HG02840 (cell line): ENCODE measurements around the gene LGALS8.
"Not testable (repeated sequence)": the region's sequence is repeated elsewhere in the genome, so short reads cannot be mapped to it uniquely, and the experiment has no call there.

Experiments used
- ATAC-seq: cut with Tn5 transposase; IDR thresholded peaks from one replicate; pipeline ENCODE4 v1.9.1; 2021; ENCODE audit warnings: mild to moderate bottlenecking, moderate library complexity, moderate number of reproducible peaks; ENCODE audit not compliant: unreplicated experiment, low FRiP score

Gene LGALS8

DNA sequence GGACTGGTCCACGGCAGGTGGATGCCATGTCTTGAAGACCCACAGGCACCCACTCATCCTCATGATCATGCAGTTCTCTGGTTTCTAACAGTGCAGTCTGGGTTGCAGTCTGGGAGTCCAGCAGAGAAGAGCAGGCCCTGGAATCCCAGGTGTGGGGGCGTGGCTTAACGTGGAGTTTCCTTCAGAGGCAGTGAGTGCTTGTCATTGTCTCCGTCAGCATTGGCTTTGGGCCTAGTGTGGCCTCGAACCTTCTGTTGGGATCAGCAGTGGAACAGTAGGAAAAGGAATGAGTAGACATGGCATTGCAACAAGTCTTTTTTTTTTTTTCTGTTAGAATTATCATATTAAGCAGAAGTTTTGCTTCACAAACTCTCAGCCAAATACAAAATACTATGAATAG, 12.8 kb downstream of the LGALS8 start:
- ATAC-seq, result no peak

DNA sequence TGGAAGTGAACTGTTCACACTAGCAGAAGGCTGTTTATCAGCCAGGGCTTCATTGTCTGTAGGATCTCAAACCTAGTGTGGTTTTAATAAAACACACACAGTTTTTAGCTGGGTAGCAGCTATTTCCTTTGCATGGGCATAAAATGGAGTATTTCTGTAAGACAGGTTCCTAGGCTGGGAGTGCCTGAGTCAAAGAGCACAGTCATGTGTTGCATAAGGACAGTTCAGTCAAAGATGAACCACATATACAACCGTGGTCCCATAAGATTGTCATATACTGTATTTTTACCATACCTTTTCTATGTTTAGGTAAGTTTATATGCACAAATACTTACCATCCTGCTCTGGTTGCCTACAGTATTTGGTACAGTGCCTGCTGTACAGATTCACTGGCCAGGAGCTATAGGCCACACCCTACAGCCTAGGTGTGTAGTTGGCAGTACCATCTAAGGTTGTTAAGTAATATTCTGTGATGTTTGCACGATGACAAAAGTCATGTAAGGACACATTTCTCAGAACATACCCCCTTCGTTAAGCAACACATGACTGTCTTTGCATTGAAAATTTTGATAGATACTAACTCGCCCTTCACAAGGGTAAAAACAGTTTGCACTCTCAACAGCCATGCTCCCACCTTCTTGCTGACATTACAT, 17.2 kb downstream of the LGALS8 start:
- no peak for ATAC-seq

DNA sequence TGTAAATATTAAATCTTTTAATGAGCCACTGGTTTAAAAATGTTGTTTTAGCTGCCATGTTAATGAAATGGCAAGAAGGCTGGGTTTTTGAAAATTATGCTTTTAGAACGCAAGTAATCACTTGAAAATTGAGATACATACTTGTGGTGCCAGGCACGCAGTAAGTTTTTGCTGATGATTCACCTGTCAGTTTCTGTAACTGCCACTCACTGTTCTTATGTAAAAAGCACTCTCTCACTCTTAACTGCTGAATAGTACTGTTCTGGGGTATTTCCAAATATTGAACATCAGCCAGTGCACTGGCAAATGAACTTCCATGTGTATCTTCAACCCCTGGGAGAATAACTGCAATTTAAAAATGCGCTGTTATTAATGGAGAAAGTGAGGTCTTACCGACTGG, 17.9 kb downstream of the LGALS8 start:
- no peak for ATAC-seq

DNA sequence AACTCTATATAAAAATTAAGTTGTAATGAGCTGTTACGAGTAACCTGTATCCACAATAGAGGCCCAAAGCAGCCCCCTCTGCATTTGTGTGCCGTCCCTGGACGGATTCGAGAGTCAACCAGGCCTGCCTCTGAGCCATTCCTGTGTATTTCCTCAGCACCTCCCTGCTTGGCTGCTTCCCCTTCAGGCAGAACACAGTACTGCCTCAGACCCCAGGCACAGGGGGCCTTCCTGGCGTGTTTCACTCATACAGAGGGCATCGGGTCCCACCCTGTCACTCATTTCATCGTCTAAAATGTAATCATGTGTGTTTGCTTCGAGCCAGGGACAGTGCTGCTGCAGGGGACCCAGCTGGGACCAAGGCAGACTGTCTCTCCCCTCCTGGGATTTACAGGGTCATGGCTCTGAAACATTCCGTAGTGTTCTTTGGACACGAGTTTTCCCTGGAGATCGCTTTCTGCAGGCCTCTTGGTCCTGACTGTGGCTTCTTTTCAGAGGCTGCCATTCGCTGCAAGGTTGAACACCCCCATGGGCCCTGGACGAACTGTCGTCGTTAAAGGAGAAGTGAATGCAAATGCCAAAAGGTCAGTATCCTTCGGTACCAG, 19.4 kb downstream of the LGALS8 start:
- ATAC-seq, result no peak

DNA sequence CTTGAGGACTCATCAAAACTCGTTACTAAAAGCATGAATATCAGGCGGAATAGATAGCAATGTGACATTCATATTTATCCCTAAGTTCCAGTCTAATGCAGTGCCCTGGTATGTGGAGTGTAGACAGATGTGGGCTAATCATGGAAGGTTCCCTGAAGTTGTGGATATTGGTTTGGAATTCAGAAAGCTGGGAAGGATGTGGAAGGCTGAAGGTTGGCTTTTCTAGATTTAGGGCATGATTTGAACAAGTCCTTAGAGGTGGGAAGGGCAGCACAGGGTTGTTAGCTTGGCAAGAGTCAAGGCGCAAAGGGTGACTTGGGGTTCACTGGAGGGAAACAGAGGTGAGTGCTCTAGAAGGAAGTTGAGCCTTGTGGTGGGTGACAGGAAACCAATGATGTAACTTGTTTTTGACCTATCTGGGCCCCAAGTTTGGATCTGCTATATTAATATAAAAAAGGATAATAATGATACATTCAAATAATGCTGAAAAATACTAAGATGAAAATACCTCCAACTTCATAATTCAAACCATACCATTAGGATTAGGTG, 21.9 kb downstream of the LGALS8 start:
- no peak for ATAC-seq

DNA sequence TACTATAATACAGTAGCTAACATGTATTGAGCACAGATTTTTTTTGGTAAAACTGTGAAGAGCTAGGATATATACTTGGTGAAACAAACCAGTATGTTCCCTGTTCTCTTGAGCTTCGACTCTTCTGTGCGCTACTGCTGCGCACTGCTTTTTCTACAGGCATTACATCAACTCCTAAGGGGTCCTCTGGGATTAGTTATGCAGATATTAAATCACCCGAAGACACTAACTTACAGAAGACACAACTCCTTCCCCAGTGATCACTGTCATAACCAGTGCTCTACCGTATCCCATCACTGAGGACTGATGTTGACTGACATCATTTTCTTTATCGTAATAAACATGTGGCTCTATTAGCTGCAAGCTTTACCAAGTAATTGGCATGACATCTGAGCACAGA, 24.7 kb downstream of the LGALS8 start:
- ATAC-seq, result no peak

DNA sequence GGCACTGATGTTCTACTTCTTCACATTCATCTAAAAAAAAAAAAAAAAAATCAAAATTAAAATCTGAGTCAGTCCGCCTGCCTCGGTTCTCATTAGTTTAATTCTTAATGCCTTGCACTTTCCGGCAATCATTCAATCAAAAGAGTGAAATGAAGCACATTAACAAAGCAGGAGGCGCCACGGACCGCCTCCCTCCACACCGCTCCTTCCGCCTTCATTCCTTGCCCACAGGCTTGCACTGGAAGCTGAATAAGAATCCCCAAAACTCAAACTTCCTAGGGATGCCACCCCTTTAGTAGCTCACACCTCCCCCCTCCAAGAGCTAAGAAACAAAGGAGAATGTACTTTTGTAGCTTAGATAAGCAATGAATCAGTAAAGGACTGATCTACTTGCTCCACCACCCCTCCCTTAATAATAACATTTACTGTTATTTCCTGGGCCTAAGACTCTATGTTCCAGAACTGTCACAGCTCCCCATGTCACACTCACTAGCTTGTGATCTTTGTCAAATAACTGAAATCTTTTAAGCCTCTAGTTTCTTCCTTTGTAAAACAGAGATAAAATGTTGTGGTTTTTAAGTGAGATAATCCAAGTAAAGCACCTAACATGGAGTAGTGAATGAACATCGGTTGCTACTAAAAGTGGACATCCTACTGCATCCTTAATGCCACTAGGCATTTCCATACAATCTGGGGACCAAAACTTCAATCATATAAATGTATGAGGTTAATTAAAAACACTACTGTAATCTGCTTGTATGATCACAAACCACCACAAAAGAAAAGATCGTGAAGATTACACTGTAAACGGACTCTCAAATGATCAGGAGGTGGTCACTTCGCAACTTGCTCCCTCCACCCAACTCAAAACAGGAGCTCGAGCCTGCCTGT, 27.4 kb downstream of the LGALS8 start:
- no peak for ATAC-seq

DNA sequence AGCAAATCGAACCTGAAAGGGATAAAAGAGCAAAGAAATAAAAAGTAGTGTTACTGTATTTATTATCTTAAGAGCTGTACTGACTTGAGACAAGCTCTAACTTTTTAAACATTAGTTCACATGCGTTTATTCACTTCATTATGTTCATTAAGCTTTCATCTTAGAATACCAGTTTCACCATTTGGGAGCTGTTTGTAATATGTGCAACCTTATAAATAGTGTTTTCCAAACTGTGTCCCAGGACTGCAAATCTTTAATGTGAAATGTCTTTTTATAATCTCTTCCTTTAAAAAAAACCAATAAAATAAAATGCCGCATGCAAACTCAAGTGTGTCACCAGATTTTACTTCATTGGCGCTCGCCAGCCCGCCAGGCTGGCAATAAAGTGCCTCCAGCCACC, 28.3 kb downstream of the LGALS8 start:
- ATAC-seq, result no peak

DNA sequence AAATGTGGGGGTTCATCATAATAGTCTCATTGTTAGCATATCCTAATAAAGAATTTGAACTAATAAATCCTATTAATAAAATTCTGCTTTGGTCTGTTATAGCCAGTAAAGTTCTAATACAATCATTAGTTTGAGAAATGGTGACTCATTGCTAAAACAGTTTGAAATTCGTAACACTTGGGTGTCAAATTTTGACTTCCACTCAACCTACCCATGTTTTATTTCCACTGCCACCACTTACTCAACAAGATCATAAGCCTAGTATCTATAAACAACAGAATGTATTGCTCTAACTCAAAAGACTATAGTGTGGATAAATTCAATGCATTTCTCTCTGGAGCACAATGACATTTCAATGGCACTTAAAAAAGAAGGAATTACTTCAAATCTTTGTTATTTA, 29.1 kb downstream of the LGALS8 start:
- no peak for ATAC-seq

DNA sequence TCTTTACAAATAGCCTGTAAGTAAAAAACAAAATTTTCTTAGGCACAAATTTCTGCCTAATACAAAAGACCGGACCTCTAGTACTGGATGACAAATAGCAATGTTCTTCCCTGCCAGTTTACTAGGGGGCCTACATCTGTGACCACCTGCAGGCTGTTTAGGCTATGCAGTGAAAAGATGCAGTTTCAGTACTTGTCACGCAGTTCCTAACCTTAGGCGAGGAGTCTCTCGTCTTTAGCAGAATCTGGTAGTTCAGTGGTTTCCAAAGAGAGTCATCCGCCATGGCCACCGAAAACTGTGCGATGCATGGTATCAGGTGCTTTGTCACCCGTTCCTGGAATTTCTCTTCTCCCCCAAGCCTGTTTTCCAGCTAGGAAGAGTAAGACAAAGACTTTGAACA, 29.6 kb downstream of the LGALS8 start:
- no peak for ATAC-seq

DNA sequence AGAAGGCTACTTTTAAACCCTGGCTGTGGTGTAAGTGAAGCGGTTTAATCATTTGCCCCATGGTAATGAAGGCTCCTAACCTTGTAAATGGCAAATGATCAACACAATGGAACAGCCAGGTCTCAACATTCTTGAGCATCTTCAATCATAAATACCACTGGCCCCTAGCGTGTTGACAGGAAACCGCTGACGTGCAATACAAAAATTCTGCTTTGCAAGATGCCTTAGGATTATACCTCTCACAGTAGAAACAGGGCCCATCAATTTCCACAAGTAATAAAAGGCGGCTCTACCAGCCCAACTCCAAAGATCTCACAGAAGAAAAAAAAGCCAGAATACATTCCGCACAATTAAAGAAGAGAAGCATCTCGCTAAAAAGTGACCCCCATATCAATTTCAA, 32.8 kb downstream of the LGALS8 start:
- ATAC-seq, result no peak

DNA sequence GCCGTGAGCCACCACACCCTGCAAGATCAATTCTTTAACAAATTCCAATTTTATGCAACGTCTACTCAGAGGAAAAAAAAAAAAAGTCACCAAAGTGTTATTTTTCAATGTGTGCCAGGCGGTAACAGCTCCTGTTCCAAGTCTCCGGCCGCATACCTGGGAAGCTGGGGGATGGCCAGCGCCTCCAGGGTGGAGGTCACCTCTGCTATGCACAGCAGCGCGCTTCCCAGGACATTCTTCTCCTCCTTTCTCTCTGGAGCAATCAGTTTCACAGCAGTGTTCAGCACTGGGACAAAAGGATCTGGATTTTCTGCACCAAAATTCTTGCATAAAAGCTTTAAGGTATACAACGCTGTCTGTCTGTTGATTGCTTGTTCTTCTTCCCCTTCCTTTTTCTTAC, 34.3 kb downstream of the LGALS8 start:
- ATAC-seq, result no peak

DNA sequence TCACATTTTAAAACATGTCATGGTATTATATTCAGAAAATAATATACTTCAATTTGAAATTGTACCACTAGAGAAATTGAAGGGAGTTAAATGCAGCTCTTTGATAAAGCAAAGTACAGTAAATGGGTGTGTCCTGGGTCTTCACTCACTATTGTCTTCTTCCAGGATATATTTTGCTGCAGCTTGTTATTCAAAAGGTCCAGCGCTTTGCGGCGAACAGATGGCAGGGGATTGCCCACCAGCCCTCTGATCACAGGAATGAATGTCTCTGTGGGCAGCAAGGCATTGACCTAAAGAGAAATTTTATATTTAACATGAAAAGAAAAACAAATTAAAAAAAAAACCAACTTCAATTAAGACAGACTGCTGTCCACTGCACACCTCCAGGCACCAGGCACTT, 35.1 kb downstream of the LGALS8 start:
- ATAC-seq, result no peak

DNA sequence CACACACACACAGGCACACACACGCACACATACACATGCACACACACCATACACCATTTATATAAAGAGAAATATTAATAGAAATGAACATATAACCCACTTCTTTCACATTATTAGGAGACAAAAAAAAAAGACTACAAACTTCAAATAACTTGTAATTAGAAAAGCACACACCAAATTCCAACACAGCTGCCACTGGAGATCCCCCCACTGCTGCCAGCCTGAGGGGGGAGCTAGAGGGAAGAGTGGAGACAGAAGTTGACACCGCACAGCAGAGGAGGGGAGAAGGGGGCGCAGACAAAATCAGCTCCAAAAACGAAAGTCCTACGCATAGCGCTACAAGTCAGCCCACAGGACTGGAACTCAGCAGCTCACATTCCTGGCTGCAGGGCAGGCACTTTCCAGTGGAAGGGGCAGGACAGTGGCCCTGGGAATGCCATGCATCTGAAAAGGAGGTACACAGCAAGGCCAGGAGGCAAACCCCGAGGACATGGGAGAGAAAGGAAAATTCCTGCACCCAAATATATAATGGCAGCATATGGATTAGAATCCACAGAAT, 36.5 kb downstream of the LGALS8 start:
- no peak for ATAC-seq

DNA sequence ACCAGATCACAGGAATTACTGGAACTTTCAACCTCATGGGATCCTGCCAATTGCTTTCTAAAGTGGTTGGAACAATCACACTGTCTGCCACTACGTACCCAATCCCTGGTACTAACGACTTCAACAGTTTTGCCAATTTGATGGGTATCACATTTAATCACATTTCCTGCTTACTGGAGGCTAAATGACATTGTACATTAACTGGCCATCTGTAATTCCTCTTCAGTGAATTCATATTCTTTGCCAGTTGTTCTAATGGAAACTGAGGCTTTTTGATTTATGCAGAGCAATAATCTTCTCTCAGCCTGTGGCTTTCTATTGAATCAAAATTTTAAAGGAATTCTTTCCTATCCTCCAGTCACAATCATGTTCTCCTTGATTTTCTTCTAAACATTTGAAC, 38.2 kb downstream of the LGALS8 start:
- no peak for ATAC-seq

DNA sequence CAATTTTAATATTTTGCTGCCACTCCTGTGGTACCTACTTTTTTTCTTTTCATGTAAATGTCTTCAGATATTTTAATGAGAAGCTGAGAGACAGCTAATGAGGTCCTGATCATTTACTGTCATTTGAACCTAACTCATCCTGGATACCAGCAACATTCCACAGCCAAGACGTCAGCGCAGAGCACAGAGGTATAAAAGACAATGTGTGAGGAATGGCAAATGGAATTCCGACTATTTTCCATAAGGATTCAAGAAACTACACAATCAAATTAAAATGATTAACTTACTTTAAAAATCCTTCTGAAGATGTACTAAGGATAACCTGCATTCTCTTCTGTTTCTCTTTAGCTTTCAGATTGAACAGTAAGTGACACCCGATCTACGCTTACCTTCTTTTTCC, 41.7 kb downstream of the LGALS8 start:
- ATAC-seq, result no peak

DNA sequence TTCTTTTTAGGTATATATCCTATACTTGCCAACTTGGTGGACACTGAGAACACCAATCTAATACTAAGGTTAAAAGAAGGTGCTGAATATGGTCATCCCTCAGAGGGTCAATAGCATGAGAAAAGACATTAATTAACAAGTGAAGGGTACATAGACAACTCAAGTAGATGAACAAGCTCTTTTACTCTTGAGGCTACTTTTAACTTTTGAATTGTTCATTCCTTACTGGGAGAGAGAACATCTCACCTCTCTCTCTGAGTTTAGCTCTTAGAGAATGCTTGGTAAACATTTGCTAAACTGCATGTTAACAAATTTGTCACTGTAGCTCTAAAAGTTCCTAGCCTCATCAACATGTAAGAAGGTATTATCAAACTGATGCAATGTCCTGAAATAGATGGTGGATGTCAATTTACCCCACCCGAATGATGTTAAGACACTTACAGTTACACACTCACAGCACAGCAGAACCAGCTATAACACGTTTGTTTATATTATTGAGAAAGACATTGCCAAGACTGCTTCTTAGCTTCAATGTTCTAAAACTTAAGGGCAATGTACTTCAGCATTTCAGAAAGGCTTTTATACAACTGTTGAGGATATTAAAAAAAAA, 44.6 kb downstream of the LGALS8 start:
- no peak for ATAC-seq

DNA sequence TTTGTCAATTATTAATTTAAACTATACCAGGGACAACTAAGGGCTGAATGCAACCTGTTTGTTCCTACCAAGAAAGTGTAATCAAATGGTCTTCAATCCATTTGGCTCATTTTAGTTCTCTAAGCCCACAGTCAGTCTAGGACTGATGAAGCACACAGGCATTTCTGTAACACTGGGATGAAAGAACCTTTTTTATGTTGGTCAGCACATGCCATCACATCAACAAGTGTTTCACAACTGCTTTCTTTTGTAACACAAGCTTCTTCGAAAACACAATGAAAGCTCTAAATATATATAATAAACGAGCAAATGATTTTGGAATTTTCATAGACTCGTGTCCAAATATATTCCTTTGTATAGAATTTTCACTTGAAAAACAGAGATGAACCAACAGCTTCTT, 51.7 kb downstream of the LGALS8 start:
- ATAC-seq, result no peak

DNA sequence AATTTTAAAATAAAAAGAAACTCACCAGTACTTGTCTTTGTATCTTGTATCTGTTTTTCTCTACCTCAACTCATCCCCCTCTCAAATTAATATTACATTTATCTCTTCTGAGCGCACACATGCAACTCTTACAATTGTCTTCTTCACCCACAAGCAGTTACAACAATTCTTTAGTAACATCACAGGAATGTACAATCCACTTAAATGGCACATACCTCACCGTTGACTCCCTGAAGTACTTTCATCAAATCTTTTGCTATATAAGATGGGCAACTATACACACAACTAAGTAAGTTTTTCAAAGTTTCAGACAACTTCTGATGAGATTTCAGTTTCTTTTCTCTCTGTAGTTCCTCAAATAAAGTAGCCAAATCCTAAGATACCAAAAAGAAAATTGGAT, 52.2 kb downstream of the LGALS8 start:
- no peak for ATAC-seq

DNA sequence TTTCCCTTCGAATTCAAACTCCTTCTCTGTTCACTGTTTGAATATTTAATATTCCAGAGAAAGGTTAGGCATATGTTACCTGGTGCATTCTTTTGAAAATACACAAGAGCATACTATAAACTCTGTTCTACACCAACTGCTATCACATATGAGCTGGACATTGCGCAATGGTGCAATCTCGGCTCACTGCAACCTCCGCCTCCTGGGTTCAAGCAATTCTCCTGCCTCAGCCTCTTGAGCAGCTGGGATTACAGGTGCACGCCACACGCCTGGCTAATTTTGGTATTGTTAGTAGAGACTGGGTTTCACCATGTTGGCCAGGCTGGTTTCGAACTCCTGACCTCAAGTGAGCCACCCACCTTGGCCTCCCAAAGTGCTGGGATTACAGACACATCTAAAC, 53.3 kb downstream of the LGALS8 start:
- ATAC-seq, result not testable (repeated sequence)

DNA sequence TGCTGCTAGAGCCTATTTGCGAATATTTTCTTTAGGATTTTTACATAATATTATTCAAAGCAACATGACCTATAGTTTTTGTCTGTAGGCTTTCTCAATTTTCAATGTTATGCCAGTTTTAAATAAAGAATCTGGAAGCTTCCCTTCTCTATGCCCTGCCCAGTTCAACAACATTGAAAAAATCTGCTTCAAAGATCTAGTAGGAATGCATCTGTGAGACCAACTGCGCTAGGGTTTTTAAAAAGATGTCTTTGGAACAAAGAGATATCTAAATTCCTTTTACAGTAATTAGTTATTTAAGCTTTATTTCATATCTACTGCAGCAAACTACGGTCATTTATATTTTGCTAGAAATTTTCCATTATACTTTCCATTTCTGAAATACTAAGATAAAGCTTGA, 54.9 kb downstream of the LGALS8 start:
- no peak for ATAC-seq
